Thyroid gland (tissue), 4 donors: ENCODE measurements around the gene COIL. TPM values are rescaled to one million over a fixed set of nuclear protein-coding genes. Genes with fewer than 3 reads are reported as not detected.

Experiments used
- DNase-seq, 2 donors: peaks; one replicate each; pipeline ENCODE4 v3.0.0-alpha.2; 2019
- H3K27ac ChIP-seq, 3 donors: fragments of 200-600 bp; sonication (generic); 1 replicate in 2 of 3; 2 replicates in 1 of 3; pipeline ENCODE4 v1.5.1; 2016 to 2019; ENCODE audit warnings: mild to moderate bottlenecking in 1 of 3, moderate library complexity in 1 of 3
- H3K27me3 ChIP-seq: fragments of 200-600 bp; sonication (generic); one replicate; pipeline ENCODE4 v1.5.1; 2019
- H3K36me3 ChIP-seq, 2 donors: fragments of 200-600 bp; sonication (generic); one replicate each; pipeline ENCODE4 v1.5.1; 2016 to 2019
- H3K4me1 ChIP-seq, 2 donors: fragments of 200-600 bp; sonication (generic); one replicate each; pipeline ENCODE4 v1.5.1; 2017 to 2019
- H3K4me3 ChIP-seq, 3 donors: fragments of 200-600 bp; sonication (generic); replicated peaks in 1 of 3; 1 replicate in 2 of 3; 2 replicates in 1 of 3; pipeline ENCODE4 v1.5.1; 2016; ENCODE audit warnings: mild to moderate bottlenecking in 1 of 3
- H3K9me3 ChIP-seq: fragments of 200-600 bp; sonication (generic); one replicate; pipeline ENCODE4 v1.5.1; 2017
- POLR2A ChIP-seq, 2 donors: fragments of 450-650 bp; IDR thresholded peaks; one replicate each; pipeline ENCODE4 v1.6.1; 2017; ENCODE audit warnings: antibody characterized with exemption in 2 of 2, mild to moderate bottlenecking in 2 of 2, moderate library complexity in 1 of 2
- WGBS, 2 donors: methylation state at CpG; one replicate each; pipeline ENCODE4 v1.1.5; 2017; 5-methylcytosine and 5-hydroxymethylcytosine counted together
- intact Hi-C: fragments of 100-400 bp; cut with DNase I; formaldehyde crosslinking; loops from one replicate; pipeline ENCODE4 v1.15.1; 2023
- total RNA-seq, 4 donors: library from RNA; depleted of rRNA; stranded (reverse); fragments of >200 nt; gene quantifications; one replicate each; pipeline ENCODE4 v1.2.3, GENCODE V29; 2016
- TF ChIP-seq, protein P1 (sequence below), 6 experiments: fragments of 200-600 bp in 3 of 6; fragments of 450-650 bp in 3 of 6; sonication (generic) in 3 of 6; IDR thresholded peaks; one replicate each; pipeline ENCODE4 v1.5.1; 2016 to 2019; ENCODE audit warnings: antibody characterized with exemption in 6 of 6, mild to moderate bottlenecking in 2 of 6, inconsistent platforms in 1 of 6, moderate library complexity in 1 of 6

COIL gene
- total RNA-seq, 4 donors from 2014 or later, result 13.2 to 18.3 (median 17.5) TPM

GRCh38 chr17:56929362-56929969 lies 31.4 kb downstream of the COIL start:
- H3K27ac ChIP-seq, result no peak overlapping the region
- peaks cover 0 to 5% of the 10 kb centered on the region in 2 donors for H3K36me3 ChIP-seq
- H3K4me3 ChIP-seq, result no peak overlapping the region
- intact Hi-C loops, result no loop called here
- TF ChIP-seq, protein P1, sequence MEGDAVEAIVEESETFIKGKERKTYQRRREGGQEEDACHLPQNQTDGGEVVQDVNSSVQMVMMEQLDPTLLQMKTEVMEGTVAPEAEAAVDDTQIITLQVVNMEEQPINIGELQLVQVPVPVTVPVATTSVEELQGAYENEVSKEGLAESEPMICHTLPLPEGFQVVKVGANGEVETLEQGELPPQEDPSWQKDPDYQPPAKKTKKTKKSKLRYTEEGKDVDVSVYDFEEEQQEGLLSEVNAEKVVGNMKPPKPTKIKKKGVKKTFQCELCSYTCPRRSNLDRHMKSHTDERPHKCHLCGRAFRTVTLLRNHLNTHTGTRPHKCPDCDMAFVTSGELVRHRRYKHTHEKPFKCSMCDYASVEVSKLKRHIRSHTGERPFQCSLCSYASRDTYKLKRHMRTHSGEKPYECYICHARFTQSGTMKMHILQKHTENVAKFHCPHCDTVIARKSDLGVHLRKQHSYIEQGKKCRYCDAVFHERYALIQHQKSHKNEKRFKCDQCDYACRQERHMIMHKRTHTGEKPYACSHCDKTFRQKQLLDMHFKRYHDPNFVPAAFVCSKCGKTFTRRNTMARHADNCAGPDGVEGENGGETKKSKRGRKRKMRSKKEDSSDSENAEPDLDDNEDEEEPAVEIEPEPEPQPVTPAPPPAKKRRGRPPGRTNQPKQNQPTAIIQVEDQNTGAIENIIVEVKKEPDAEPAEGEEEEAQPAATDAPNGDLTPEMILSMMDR (IDR thresholded peaks at IDR 0.05), result no peak
- TF ChIP-seq POLR2A (IDR thresholded peaks at IDR 0.05), result no peak
- no peaks in the 10 kb centered on the region for H3K27me3 ChIP-seq
- DNase-seq, result no peak
- H3K4me1 ChIP-seq, result no peaks in the 10 kb centered on the region
- H3K9me3 ChIP-seq, result no peaks in the 10 kb centered on the region

DNA sequence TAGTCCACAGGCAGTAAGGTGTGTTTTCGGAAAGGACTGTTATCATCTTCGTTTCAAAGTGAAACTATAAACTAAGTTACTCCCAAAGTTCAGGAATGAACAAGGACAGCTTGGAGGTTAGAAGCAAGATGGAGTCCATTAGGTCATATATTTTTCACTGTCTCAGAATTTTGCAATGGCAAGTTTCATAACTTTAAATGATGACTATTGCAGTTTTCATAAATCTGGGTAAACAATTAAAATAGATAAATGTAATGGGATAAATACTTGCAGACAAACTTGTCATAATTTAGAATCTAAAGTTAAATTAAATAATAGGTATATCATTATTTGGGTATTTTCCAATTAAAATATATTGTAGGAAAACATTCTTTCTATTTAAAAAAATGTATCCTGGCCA lies 32.3 kb downstream of the COIL start:
- Histone ChIP-seq H3K4me1 (no peaks in the 10 kb centered on the region), H3K4me3 (no peak overlapping the region), H3K27me3 (no peaks in the 10 kb centered on the region), H3K36me3 (no peaks in the 10 kb centered on the region), H3K9me3 (no peaks in the 10 kb centered on the region), H3K27ac (no peak overlapping the region)
- WGBS, 2 donors, result 96 to 97% methylated on average over 2 of the region's 2 CpGs
- intact Hi-C loops, result no loop called here
- DNase-seq, result no peak
- TF ChIP-seq POLR2A (IDR thresholded peaks at IDR 0.05), result no peak
- TF ChIP-seq, protein P1 (IDR thresholded peaks at IDR 0.05), result no peak

GRCh38 chr17:56926704-56927103 lies 34.1 kb downstream of the COIL start:
- no peak overlapping the region for H3K4me3 ChIP-seq
- H3K36me3 ChIP-seq, result no peaks in the 10 kb centered on the region
- intact Hi-C loops, result no loop called here
- no peak overlapping the region for H3K27ac ChIP-seq
- no peak for DNase-seq
- 66 to 72% methylated on average over 2 of the region's 2 CpGs for WGBS, 2 donors
- no peaks in the 10 kb centered on the region for H3K27me3 ChIP-seq
- TF ChIP-seq POLR2A (IDR thresholded peaks at IDR 0.05), result no peak
- TF ChIP-seq, protein P1 (IDR thresholded peaks at IDR 0.05), result no peak
- no peaks in the 10 kb centered on the region for H3K4me1 ChIP-seq
- no peaks in the 10 kb centered on the region for H3K9me3 ChIP-seq

DNA sequence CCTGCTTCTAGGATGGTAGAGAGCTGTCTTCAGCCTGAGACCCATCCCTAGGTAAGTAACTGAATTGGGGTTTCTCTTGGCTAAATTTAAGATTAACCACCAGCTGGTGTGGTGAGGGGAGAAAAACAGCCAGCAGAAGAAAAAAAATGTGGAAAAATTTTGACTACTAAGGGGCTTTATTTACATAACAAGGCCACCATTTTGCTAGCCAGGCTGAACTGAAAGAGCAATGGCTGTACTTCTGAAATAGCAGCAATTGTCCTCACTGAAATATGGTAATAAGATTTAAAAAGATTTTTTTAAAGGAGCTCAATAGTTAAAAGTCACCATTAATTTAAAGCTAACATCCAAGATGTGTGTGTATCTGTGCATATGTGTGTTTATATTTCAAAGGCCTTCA lies 34.6 kb downstream of the COIL start:
- TF ChIP-seq, protein P1 (IDR thresholded peaks at IDR 0.05), result no peak
- TF ChIP-seq POLR2A (IDR thresholded peaks at IDR 0.05), result no peak
- no peak for DNase-seq
- intact Hi-C loops, result no loop called here
- Histone ChIP-seq H3K4me1 (no peaks in the 10 kb centered on the region), H3K27ac (no peak overlapping the region), H3K4me3 (no peak overlapping the region), H3K9me3 (no peaks in the 10 kb centered on the region), H3K27me3 (no peaks in the 10 kb centered on the region), H3K36me3 (no peaks in the 10 kb centered on the region)

DNA sequence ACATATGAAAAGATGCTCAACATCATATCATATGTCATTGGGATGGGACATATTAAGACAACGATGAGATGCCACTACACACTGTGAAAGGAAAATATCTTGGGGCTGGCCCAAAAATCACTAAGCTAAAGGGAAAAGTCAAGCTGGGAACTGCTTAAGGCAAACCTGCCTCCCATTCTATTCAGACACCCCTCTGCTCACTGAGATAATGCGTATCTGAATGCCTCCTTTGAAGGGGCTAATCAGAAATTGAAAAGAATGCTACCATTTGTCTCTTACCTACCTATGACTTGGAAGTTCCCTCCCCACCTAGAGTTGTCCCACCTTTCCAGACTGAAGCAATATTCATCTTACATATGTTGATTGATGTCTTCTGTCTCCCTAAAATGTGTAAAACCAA lies 35.8 kb downstream of the COIL start:
- Histone ChIP-seq H3K4me1 (no peaks in the 10 kb centered on the region), H3K36me3 (no peaks in the 10 kb centered on the region), H3K27ac (no peak overlapping the region), H3K4me3 (no peak overlapping the region), H3K27me3 (no peaks in the 10 kb centered on the region), H3K9me3 (no peaks in the 10 kb centered on the region)
- WGBS, 2 donors, result 83 to 93% methylated on average over 2 of the region's 2 CpGs
- TF ChIP-seq, protein P1 (IDR thresholded peaks at IDR 0.05), result no peak
- no peak for TF ChIP-seq POLR2A (IDR thresholded peaks at IDR 0.05)
- intact Hi-C loops, result no loop called here
- DNase-seq, result no peak
